Upper lobe of right lung (tissue), 1 donor: ENCODE measurements around the gene KRTAP3-3. TPM values are rescaled to one million over a fixed set of nuclear protein-coding genes. Genes with fewer than 3 reads are reported as not detected.

Experiments
- ATAC-seq: fragments of 200-7000 bp; cut with Tn5 transposase; one replicate; pipeline ENCODE4 v1.9.1; 2020; ENCODE audit warnings: mild to moderate bottlenecking, moderate library complexity
- DNase-seq: peaks from one replicate; pipeline ENCODE4 v3.0.0-alpha.2; 2020
- H3K27ac ChIP-seq: fragments of 200-600 bp; one replicate; pipeline ENCODE4 v1.8.0; 2022
- H3K27me3 ChIP-seq: fragments of 200-600 bp; one replicate; pipeline ENCODE4 v1.8.0; 2022; ENCODE audit warnings: mild to moderate bottlenecking
- H3K36me3 ChIP-seq: fragments of 200-600 bp; one replicate; pipeline ENCODE4 v1.8.0; 2022
- H3K4me1 ChIP-seq: fragments of 200-600 bp; one replicate; pipeline ENCODE4 v1.8.0; 2022
- H3K4me3 ChIP-seq: fragments of 200-600 bp; one replicate; pipeline ENCODE4 v1.8.0; 2022; ENCODE audit warnings: mild to moderate bottlenecking
- H3K9me3 ChIP-seq: fragments of 200-600 bp; one replicate; pipeline ENCODE4 v1.8.0; 2022
- intact Hi-C: fragments of 100-400 bp; cut with DNase I; formaldehyde crosslinking; loops from one replicate; pipeline ENCODE4 v1.11.0; 2022
- total RNA-seq: library from RNA; stranded (reverse); fragmentation: NEBNext Ultra II Directional; extraction: Animal tissue kit (Norgen Biotek cat#: 25700); gene quantifications from one replicate; pipeline ENCODE4 v1.2.1, GENCODE V29; 2021
- TF ChIP-seq, protein P1 (sequence below): fragments of 200-600 bp; IDR thresholded peaks from one replicate; pipeline ENCODE4 v1.8.0; 2022; ENCODE audit warnings: antibody characterized with exemption
- donor health status: DM: no; HTN: yes; CAD: no; lungs with severe emphysema.

KRTAP3-3 gene
- total RNA-seq, 1 donor from 2014 or later, result not detected

DNA sequence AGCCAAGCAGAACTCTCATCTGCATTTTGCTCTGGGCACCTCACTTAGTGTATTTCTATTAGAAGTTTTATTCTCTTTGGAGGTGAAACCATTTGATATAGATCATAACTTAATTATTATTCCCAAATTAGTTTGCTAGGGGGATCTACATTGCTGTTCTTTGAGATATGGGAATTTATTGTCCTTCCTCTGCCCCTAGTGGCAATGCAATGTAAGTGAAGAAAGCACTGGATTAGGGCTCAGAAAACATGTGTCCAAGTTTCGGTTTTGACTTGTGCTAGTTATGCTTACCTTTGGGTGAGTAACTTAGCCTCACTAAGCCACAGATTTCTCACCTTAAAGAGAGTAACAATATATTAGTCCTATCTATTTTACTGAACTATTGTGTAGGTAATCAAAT is 30.1 kb downstream of the KRTAP3-3 start:
- intact Hi-C loops, result no loop called here
- Histone ChIP-seq H3K27ac (no peak overlapping the region), H3K4me1 (no peaks in the 10 kb centered on the region), H3K27me3 (no peaks in the 10 kb centered on the region), H3K4me3 (no peak overlapping the region), H3K36me3 (no peaks in the 10 kb centered on the region), H3K9me3 (no peaks in the 10 kb centered on the region)
- TF ChIP-seq, protein P1, sequence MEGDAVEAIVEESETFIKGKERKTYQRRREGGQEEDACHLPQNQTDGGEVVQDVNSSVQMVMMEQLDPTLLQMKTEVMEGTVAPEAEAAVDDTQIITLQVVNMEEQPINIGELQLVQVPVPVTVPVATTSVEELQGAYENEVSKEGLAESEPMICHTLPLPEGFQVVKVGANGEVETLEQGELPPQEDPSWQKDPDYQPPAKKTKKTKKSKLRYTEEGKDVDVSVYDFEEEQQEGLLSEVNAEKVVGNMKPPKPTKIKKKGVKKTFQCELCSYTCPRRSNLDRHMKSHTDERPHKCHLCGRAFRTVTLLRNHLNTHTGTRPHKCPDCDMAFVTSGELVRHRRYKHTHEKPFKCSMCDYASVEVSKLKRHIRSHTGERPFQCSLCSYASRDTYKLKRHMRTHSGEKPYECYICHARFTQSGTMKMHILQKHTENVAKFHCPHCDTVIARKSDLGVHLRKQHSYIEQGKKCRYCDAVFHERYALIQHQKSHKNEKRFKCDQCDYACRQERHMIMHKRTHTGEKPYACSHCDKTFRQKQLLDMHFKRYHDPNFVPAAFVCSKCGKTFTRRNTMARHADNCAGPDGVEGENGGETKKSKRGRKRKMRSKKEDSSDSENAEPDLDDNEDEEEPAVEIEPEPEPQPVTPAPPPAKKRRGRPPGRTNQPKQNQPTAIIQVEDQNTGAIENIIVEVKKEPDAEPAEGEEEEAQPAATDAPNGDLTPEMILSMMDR, result peak; percentile 70
- DNase-seq (no peak), ATAC-seq (peak; percentile 81)

DNA sequence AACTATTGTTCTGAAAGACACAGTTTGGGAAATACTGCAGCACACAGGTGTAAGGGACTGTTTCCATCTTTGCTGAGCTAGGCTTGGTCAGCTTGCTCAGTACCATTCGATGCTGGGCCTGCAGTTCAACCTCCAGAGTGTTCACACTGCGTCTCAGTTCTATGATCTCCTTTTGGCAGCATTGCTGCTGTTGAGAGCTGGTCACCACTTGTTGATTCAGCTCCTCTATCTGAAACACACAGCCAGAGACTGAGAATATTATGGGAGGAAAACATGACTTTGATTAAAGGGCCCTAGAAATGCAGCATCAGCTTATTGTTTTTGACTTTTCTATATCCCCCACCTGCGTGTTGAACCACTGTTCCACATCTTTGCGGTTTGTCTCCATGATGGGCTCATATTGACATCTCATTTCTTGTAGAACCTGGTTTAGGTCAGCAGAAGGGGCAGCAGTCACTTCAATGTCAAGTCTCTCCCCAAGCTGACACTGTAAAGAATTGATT is 31.9 kb downstream of the KRTAP3-3 start:
- Histone ChIP-seq H3K4me1 (no peaks in the 10 kb centered on the region), H3K27ac (no peak overlapping the region), H3K4me3 (no peak overlapping the region), H3K27me3 (no peaks in the 10 kb centered on the region), H3K36me3 (no peaks in the 10 kb centered on the region), H3K9me3 (no peaks in the 10 kb centered on the region)
- DNase-seq (no peak), ATAC-seq (no peak)
- intact Hi-C loops, result no loop called here
- TF ChIP-seq, protein P1, result no peak

DNA sequence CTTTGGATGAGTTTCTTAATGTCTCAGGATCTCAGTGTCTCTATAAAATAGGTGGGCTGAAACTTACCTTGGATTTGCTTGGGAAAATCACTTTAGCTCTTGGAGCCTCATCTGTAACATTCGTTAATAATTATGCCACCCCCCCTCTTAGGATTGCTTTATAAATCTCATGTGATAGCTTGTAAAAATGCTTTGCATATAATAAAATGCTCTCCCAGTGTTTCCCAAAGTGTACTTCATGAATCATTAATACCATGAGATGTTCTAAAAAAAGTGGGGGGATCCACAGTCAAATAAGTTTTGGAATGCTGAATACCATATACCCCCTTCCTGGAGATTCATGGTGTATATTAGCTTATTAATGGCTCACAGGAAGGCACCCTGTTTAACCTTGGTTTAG is 32.4 kb downstream of the KRTAP3-3 start:
- Histone ChIP-seq H3K4me1 (no peaks in the 10 kb centered on the region), H3K27ac (no peak overlapping the region), H3K4me3 (no peak overlapping the region), H3K27me3 (no peaks in the 10 kb centered on the region), H3K36me3 (no peaks in the 10 kb centered on the region), H3K9me3 (no peaks in the 10 kb centered on the region)
- ATAC-seq (no peak), DNase-seq (no peak)
- TF ChIP-seq, protein P1, result no peak
- intact Hi-C loops, result no loop called here

DNA sequence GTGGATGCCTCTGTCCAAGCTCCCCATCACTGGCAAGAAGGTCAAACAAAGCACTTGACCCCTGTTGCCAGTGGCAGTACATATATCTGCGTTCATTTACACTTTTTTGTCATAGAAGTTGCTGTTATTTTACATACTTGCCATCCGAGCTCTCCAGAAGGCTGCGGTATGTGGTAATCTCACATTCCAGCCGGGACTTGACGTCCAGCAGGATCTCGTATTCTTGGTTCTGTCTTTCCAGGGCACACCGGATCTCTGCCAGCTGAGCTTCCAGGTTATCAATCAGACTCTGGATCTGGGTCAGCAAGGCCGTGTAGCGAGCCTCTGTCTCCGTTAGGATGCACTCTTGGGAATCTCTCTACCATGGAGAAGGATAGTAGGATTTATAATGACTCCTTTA is 33.8 kb downstream of the KRTAP3-3 start:
- ATAC-seq (peak; percentile 53), DNase-seq (no peak)
- no peak overlapping the region for H3K27ac ChIP-seq
- no peaks in the 10 kb centered on the region for H3K4me1 ChIP-seq
- intact Hi-C loops, result no loop called here
- no peaks in the 10 kb centered on the region for H3K27me3 ChIP-seq
- peak overlapping the region; percentile 15 for H3K4me3 ChIP-seq
- no peaks in the 10 kb centered on the region for H3K9me3 ChIP-seq
- TF ChIP-seq, protein P1, result no peak
- no peaks in the 10 kb centered on the region for H3K36me3 ChIP-seq

DNA sequence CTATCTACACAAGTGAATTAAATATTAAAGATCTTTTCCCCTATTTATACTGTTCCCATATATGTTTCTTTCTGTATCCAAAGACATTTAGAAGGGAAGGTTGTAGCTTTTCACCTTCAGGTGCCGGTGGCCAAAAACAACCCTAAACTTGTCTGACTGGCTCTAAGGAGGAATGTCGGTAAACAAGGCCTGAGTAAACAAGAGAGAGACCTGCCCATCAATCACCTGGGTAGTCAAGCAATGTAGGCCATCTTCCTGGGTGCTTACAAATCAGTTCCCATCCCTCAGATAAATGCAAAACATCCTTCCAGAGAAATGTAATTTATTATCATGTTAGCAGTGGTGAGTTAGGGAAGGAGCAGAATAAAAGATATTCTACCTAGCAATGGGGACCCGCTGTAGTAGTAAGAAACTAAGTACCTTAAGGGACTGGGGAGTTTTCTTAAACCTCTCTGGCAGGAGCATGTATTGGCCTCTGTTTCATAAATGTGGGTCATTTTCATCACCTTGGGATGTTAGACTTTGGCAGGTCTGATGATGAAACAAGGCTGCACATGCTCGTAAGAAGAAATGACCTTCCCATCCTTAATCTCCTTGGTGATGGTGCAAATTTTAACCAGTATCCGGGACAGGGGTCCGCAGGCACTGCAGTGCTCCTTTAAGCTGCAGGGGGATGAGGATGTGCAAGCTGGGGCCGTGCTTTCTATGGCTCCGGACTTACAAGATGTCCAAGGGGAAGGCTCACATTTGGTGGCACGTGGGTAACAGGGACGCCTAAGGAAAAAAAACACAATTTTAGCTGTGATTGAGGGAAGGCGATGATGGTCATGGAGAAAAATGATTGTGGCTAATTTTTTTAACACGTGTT is 35.6 kb downstream of the KRTAP3-3 start:
- TF ChIP-seq, protein P1, result no peak
- Histone ChIP-seq H3K27ac (no peak overlapping the region), H3K4me1 (no peaks in the 10 kb centered on the region), H3K4me3 (no peak overlapping the region), H3K27me3 (no peaks in the 10 kb centered on the region), H3K9me3 (no peaks in the 10 kb centered on the region), H3K36me3 (no peaks in the 10 kb centered on the region)
- intact Hi-C loops, result no loop called here
- ATAC-seq (peak; percentile 63), DNase-seq (no peak)
